Astrocyte (in vitro differentiated cells and primary cell): ENCODE results near the gene TMIGD2.

Experiments
- CTCF ChIP-seq: IDR thresholded peaks from 2 replicates; pipeline ENCODE4 v1.5.1; 2011; ENCODE audit warnings: low read depth, mild to moderate bottlenecking, inconsistent platforms, low read length, moderate library complexity; ENCODE audit not compliant: insufficient read depth
- EZH2 ChIP-seq: IDR thresholded peaks from 2 replicates; pipeline ENCODE4 v1.6.1; 2012; ENCODE audit warnings: mild to moderate bottlenecking, low read length, inconsistent platforms; ENCODE audit not compliant: insufficient read depth

- TF ChIP-seq CTCF, result no peak
- TF ChIP-seq EZH2, result no peak
Measured at GRCh38 chr19:4303819-4304537, 1.8 kb upstream of the TMIGD2 start.
